ENCODE measurements around the gene THSD7B. TPM values are rescaled to one million over a fixed set of nuclear protein-coding genes. Genes with fewer than 3 reads are reported as not detected.

The THSD7B gene
- polyA plus RNA-seq, 2 of the 4 experiments (the other 2 are of a cell fraction), result not detected

GRCh38 chr2:137348301-137348700, 583.0 kb downstream of the THSD7B start:
- FAIRE-seq (no peak), DNase-seq (ENCODE audit: low read depth in 1 of 2, low spot score in 1 of 2) (no peak), ATAC-seq (no peak)
- H3K4me2 ChIP-seq, result no peak overlapping the region
- CTCF ChIA-PET, result no interaction called here
- no peak for TF ChIP-seq POLR2A (IDR thresholded peaks at IDR 0.05; ENCODE audit: low read length)
- TF ChIP-seq BCL3 (IDR thresholded peaks at IDR 0.05), result no peak
- TF ChIP-seq SREBF2 (IDR thresholded peaks at IDR 0.05), result no peak
- TF ChIP-seq CEBPB (IDR thresholded peaks at IDR 0.05), result no peak
- TF ChIP-seq JUNB (IDR thresholded peaks at IDR 0.05), result no peak
- TF ChIP-seq MAFK (IDR thresholded peaks at IDR 0.05; ENCODE audit: partially characterized antibody), result no peak
- no peak for TF ChIP-seq CHD4 (IDR thresholded peaks at IDR 0.05; ENCODE audit: borderline replicate concordance)
- TF ChIP-seq HOXB5 (CRISPR knock-in tag; IDR thresholded peaks at IDR 0.05), result no peak
- no peak for TF ChIP-seq ZC3H11A (IDR thresholded peaks at IDR 0.05)
- no peak for TF ChIP-seq ZSCAN20 (CRISPR knock-in tag; IDR thresholded peaks at IDR 0.05)
- no peak for TF ChIP-seq SMC3 (IDR thresholded peaks at IDR 0.05)
- TF ChIP-seq RFX5 (IDR thresholded peaks at IDR 0.05), result no peak
- TF ChIP-seq RARB (CRISPR knock-in tag; IDR thresholded peaks at IDR 0.05), result no peak
- TF ChIP-seq, protein P1, sequence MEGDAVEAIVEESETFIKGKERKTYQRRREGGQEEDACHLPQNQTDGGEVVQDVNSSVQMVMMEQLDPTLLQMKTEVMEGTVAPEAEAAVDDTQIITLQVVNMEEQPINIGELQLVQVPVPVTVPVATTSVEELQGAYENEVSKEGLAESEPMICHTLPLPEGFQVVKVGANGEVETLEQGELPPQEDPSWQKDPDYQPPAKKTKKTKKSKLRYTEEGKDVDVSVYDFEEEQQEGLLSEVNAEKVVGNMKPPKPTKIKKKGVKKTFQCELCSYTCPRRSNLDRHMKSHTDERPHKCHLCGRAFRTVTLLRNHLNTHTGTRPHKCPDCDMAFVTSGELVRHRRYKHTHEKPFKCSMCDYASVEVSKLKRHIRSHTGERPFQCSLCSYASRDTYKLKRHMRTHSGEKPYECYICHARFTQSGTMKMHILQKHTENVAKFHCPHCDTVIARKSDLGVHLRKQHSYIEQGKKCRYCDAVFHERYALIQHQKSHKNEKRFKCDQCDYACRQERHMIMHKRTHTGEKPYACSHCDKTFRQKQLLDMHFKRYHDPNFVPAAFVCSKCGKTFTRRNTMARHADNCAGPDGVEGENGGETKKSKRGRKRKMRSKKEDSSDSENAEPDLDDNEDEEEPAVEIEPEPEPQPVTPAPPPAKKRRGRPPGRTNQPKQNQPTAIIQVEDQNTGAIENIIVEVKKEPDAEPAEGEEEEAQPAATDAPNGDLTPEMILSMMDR (IDR thresholded peaks at IDR 0.05), result no peak
- TF ChIP-seq GATA3 (IDR thresholded peaks at IDR 0.05; ENCODE audit: borderline replicate concordance), result no peak
- TF ChIP-seq TP53 (CRISPR knock-in tag; IDR thresholded peaks at IDR 0.05), result no peak
- no peak for TF ChIP-seq CHD2 (IDR thresholded peaks at IDR 0.05; ENCODE audit: low read length, partially characterized antibody)
- no peaks in the 10 kb centered on the region for H3K4me1 ChIP-seq
- POLR2A ChIA-PET, result no interaction called here
- H3K4me3 ChIP-seq, result no peak overlapping the region
- H3K9me3 ChIP-seq, result no peaks in the 10 kb centered on the region
- H3K27ac ChIP-seq, result no peak overlapping the region
- WGBS (ENCODE audit: missing lambda C conversion rate), result 0% methylated on average over 3 of the region's 3 CpGs

GRCh38 chr2:137357634-137358033, 592.3 kb downstream of the THSD7B start:
- DNase-seq (ENCODE audit: low read depth in 1 of 2, low spot score in 1 of 2) (no peak), FAIRE-seq (no peak), ATAC-seq (no peak)
- Histone ChIP-seq H3K4me3 (no peak overlapping the region), H3K4me2 (no peak overlapping the region), H3K9me3 (no peaks in the 10 kb centered on the region), H3K27ac (no peak overlapping the region), H3K4me1 (no peaks in the 10 kb centered on the region)
- CTCF ChIA-PET, result interaction anchor here (0.6 kb wide), 1 partner anchor 18 kb away, joined by 3 read pairs; no protein-coding TSS in a partner anchor
- no peak for TF ChIP-seq ZNF302 (CRISPR knock-in tag; IDR thresholded peaks at IDR 0.05)
- TF ChIP-seq FOSL2 (IDR thresholded peaks at IDR 0.05), result no peak
- TF ChIP-seq FOSL2 (CRISPR knock-in tag; IDR thresholded peaks at IDR 0.05), result no peak
- no peak for TF ChIP-seq PHF8 (IDR thresholded peaks at IDR 0.05; ENCODE audit: borderline replicate concordance, low read depth)
- no peak for TF ChIP-seq CHD4 (IDR thresholded peaks at IDR 0.05; ENCODE audit: borderline replicate concordance)
- TF ChIP-seq POLR2A (IDR thresholded peaks at IDR 0.05; ENCODE audit: low read length), result no peak
- TF ChIP-seq HEYL (CRISPR knock-in tag; IDR thresholded peaks at IDR 0.05), result no peak
- TF ChIP-seq ZC3H11A (IDR thresholded peaks at IDR 0.05), result no peak
- no peak for TF ChIP-seq JUNB (IDR thresholded peaks at IDR 0.05)
- TF ChIP-seq POLR2AphosphoS2 (conservative IDR thresholded peaks at IDR 0.05; ENCODE audit: low read length), result no peak
- TF ChIP-seq MAZ (IDR thresholded peaks at IDR 0.05; ENCODE audit: borderline replicate concordance, low read depth, low read length), result no peak
- TF ChIP-seq CHD2 (IDR thresholded peaks at IDR 0.05; ENCODE audit: low read length, partially characterized antibody), result no peak
- TF ChIP-seq ZSCAN20 (CRISPR knock-in tag; IDR thresholded peaks at IDR 0.05), result no peak
- no peak for TF ChIP-seq MAFK (IDR thresholded peaks at IDR 0.05; ENCODE audit: partially characterized antibody)
- no peak for TF ChIP-seq TP53 (CRISPR knock-in tag; IDR thresholded peaks at IDR 0.05)
- no peak for TF ChIP-seq BCL3 (IDR thresholded peaks at IDR 0.05)
- POLR2A ChIA-PET, result no interaction called here
